Measurements from ENCODE around the gene TSHR. TPM values are rescaled to one million over a fixed set of nuclear protein-coding genes. Genes with fewer than 3 reads are reported as not detected.

TSHR gene
- total RNA-seq, 1 experiment from 2014 or later: not detected

DNA sequence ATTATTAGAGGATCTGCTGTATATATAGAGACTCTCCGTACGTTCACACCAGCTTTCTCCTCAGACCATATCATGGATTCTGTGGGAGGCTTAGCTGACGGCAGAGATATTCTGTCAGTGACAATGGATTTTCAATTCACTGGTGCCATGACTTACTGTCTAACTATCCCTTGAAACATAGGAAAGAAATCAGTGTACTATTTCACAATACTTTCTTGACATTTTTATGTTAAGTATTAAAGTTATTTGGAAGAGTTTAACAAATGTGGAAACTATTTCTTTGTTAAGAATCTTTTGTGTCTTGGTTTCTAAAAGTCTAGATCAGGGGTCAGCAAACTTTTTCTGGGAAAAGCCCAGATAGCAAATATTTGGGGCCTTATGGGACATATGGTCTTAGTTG, 146.8 kb downstream of the TSHR start:
- H2AFZ ChIP-seq (ENCODE audit: low read length): no peak overlapping the region
- H2BK5ac ChIP-seq (ENCODE audit: insufficient read length, low read length): no peak overlapping the region
- no peak overlapping the region for H3K9ac ChIP-seq (ENCODE audit: extremely low read depth, insufficient read length, low read length)
- H4K20me1 ChIP-seq (ENCODE audit: control insufficient read depth, insufficient read depth, insufficient read length): no peaks in the 10 kb centered on the region
- no peaks in the 10 kb centered on the region for H3K79me1 ChIP-seq (ENCODE audit: insufficient read depth, low read depth, low read length, poor library complexity, severe bottlenecking)
- no peaks in the 10 kb centered on the region for H3K23me2 ChIP-seq (ENCODE audit: insufficient read length, low read depth, low read length, poor library complexity, severe bottlenecking)
- no peak overlapping the region for H3T11ph ChIP-seq (ENCODE audit: low read length)
- no peaks in the 10 kb centered on the region for H3K9me3 ChIP-seq (ENCODE audit: control insufficient read depth, low read depth, low read length)
- no peak overlapping the region for H3K4ac ChIP-seq (ENCODE audit: low read depth, low read length)
- Mint-ChIP-seq H3K36me3 (ENCODE audit: insufficient read depth in 1 of 3, low read depth in 3 of 3) (no peaks in the 10 kb centered on the region), H3K4me3 (no peak overlapping the region), H3K9me3 (no peaks in the 10 kb centered on the region), H3K27ac (no peak overlapping the region), H3K4me1 (peaks cover 6 to 8% of the 10 kb centered on the region in 2 experiments), H3K27me3 (ENCODE audit: low read depth) (no peaks in the 10 kb centered on the region; the same call in 1 of the 2 replicates)
- no peak overlapping the region for H3K4me2 ChIP-seq (ENCODE audit: insufficient read depth, insufficient read length, low read length)
- no peak for TF ChIP-seq CTCF (conservative IDR thresholded peaks at IDR 0.05)
- no peaks in the 10 kb centered on the region for H3K4me1 ChIP-seq (ENCODE audit: insufficient read depth, low read length)
- no peak overlapping the region for H2BK120ac ChIP-seq (ENCODE audit: low read depth, low read length, poor library complexity, severe bottlenecking)
- no peak overlapping the region for H3K23ac ChIP-seq (ENCODE audit: insufficient read length, low read depth, low read length)
- no peak overlapping the region for H3K56ac ChIP-seq (ENCODE audit: insufficient read length, low read depth, low read length)
- WGBS (ENCODE audit: extremely low coverage, insufficient read length, low lambda C conversion rate): no CpG with 5 or more reads among the region's 3 CpGs
- no peak overlapping the region for H3K14ac ChIP-seq (ENCODE audit: insufficient read depth, low read length)
- no peak for DNase-seq
- H2BK20ac ChIP-seq (ENCODE audit: low read depth, low read length, poor library complexity, severe bottlenecking): no peak overlapping the region
- H3K27me3 ChIP-seq (ENCODE audit: insufficient read depth, low read length): no peaks in the 10 kb centered on the region
- no peak overlapping the region for H4K91ac ChIP-seq (ENCODE audit: insufficient read length, low read depth, low read length)
- no peak overlapping the region for H4K5ac ChIP-seq (ENCODE audit: insufficient read length, low read depth, low read length)
- H3K27ac ChIP-seq (ENCODE audit: insufficient read length, low read depth, low read length): no peak overlapping the region
- H3K18ac ChIP-seq (ENCODE audit: insufficient read length, low read depth, low read length): no peak overlapping the region
- H2BK12ac ChIP-seq (ENCODE audit: insufficient read length, low read depth, low read length): no peak overlapping the region
- H2AK5ac ChIP-seq (ENCODE audit: insufficient read length, low read length): no peak overlapping the region
- H3K79me2 ChIP-seq (ENCODE audit: insufficient read depth, low read length): no peaks in the 10 kb centered on the region
- H4K8ac ChIP-seq (replicated peaks; ENCODE audit: insufficient read length, low read depth, low read length): no peak overlapping the region
- H2BK15ac ChIP-seq (ENCODE audit: low read depth, low read length): no peak overlapping the region

Data from H9 (cell line).